HG03439 (cell line): Measurements from ENCODE around the gene UNC45B.
"Not testable (repeated sequence)": the region's sequence is repeated elsewhere in the genome, so short reads cannot be mapped to it uniquely, and the experiment has no call there.

ENCODE experiments used
- ATAC-seq: cut with Tn5 transposase; IDR thresholded peaks from one replicate; pipeline ENCODE4 v1.9.1; 2021; ENCODE audit warnings: mild to moderate bottlenecking, moderate library complexity; ENCODE audit not compliant: unreplicated experiment

Gene UNC45B

GRCh38 chr17:35141681-35142466 lies 5.7 kb upstream of the UNC45B start, which contains the start of gene NLE1:
NLE1 (minus strand) TSS chr17:35142303; CDS start chr17:35142275, 28 bp downstream.
- peak; percentile 84 for ATAC-seq

- no peak for ATAC-seq
Observed at GRCh38 chr17:35142467-35142796, 5.2 kb upstream of the UNC45B start.

GRCh38 chr17:35144840-35145239 lies 2.8 kb upstream of the UNC45B start:
- ATAC-seq = no peak

- ATAC-seq = no peak
Observed at GRCh38 chr17:35146214-35146833, 1.3 kb upstream of the UNC45B start.

GRCh38 chr17:35148144-35148543 lies 527 bp downstream of the UNC45B start:
- ATAC-seq = no peak

- no peak for ATAC-seq
Observed at GRCh38 chr17:35149941-35150340, 2.3 kb downstream of the UNC45B start.

- ATAC-seq = not testable (repeated sequence)
Observed at GRCh38 chr17:35151080-35151479, 3.5 kb downstream of the UNC45B start.

- no peak for ATAC-seq
Observed at GRCh38 chr17:35152421-35153140, 5.0 kb downstream of the UNC45B start.

- no peak for ATAC-seq
Observed at GRCh38 chr17:35154196-35155165, 6.9 kb downstream of the UNC45B start.

- ATAC-seq = no peak
Observed at GRCh38 chr17:35155246-35155645, 7.6 kb downstream of the UNC45B start.

GRCh38 chr17:35159940-35160339 lies 12.3 kb downstream of the UNC45B start:
- no peak for ATAC-seq

GRCh38 chr17:35160354-35161201 lies 13.0 kb downstream of the UNC45B start:
- no peak for ATAC-seq

GRCh38 chr17:35161281-35161761 lies 13.7 kb downstream of the UNC45B start:
- no peak for ATAC-seq

GRCh38 chr17:35162755-35163154 lies 15.1 kb downstream of the UNC45B start:
- no peak for ATAC-seq

GRCh38 chr17:35163886-35164285 lies 16.3 kb downstream of the UNC45B start:
- no peak for ATAC-seq

GRCh38 chr17:35164716-35165115 lies 17.1 kb downstream of the UNC45B start:
- no peak for ATAC-seq

GRCh38 chr17:35166526-35166925 lies 18.9 kb downstream of the UNC45B start:
- ATAC-seq = no peak

- ATAC-seq = no peak
Observed at GRCh38 chr17:35167046-35167445, 19.4 kb downstream of the UNC45B start.

GRCh38 chr17:35167666-35168065 lies 20.0 kb downstream of the UNC45B start:
- ATAC-seq = no peak
